A549 (cell line): Measurements from ENCODE around the gene GZMB.

Source experiments
- BHLHE40 ChIP-seq: IDR thresholded peaks from 2 replicates; pipeline ENCODE4 v1.6.1; 2012; ENCODE audit warnings: low read depth, low read length, inconsistent platforms
- CTCF ChIP-seq: fragments of >200 bp; sonication (Bioruptor Twin); formaldehyde crosslinking; IDR thresholded peaks from 3 replicates; pipeline ENCODE4 v1.5.1; 2016
- ESRRA ChIP-seq: fragments of 150-350 bp; IDR thresholded peaks from 2 replicates; pipeline ENCODE4 v1.6.1; 2014; ENCODE audit warnings: mild to moderate bottlenecking, low read length, borderline replicate concordance
- JUN ChIP-seq, 2 experiments: fragments of >200 bp; sonication (Bioruptor Twin); formaldehyde crosslinking; IDR thresholded peaks; 2 replicates in 1 of 2; 3 replicates in 1 of 2; pipeline ENCODE4 v1.6.1; 2016 to 2017
- KDM1A ChIP-seq: fragments of 200-600 bp; sonication (generic); IDR thresholded peaks from 2 replicates; pipeline ENCODE4 v1.6.1; 2016; ENCODE audit warnings: low read depth, mild to moderate bottlenecking
- PBX3 ChIP-seq: IDR thresholded peaks from 2 replicates; pipeline ENCODE4 v1.6.1; 2012
- RFX5 ChIP-seq: fragments of 450-650 bp; IDR thresholded peaks from 2 replicates; pipeline ENCODE4 v1.7.1; 2014; ENCODE audit warnings: antibody characterized with exemption, mild to moderate bottlenecking, moderate library complexity
- SMC3 ChIP-seq: fragments of >200 bp; sonication (Bioruptor Twin); formaldehyde crosslinking; IDR thresholded peaks from 3 replicates; pipeline ENCODE4 v1.6.1; 2018; ENCODE audit warnings: inconsistent platforms
- TF ChIP-seq, protein P1 (sequence below): fragments of 200-600 bp; sonication (generic); IDR thresholded peaks from 2 replicates; pipeline ENCODE4 v1.6.1; 2016; ENCODE audit warnings: antibody characterized with exemption, mild to moderate bottlenecking, moderate library complexity

GRCh38 chr14:24630087-24630871, 3.7 kb downstream of the GZMB start:
- TF ChIP-seq RFX5 (no peak), BHLHE40 (no peak), CTCF (no peak), JUN (IDR thresholded peaks at IDR 0.05) (no peak), KDM1A (no peak), SMC3 (no peak), ESRRA (no peak), PBX3 (no peak)
- TF ChIP-seq, protein P1, sequence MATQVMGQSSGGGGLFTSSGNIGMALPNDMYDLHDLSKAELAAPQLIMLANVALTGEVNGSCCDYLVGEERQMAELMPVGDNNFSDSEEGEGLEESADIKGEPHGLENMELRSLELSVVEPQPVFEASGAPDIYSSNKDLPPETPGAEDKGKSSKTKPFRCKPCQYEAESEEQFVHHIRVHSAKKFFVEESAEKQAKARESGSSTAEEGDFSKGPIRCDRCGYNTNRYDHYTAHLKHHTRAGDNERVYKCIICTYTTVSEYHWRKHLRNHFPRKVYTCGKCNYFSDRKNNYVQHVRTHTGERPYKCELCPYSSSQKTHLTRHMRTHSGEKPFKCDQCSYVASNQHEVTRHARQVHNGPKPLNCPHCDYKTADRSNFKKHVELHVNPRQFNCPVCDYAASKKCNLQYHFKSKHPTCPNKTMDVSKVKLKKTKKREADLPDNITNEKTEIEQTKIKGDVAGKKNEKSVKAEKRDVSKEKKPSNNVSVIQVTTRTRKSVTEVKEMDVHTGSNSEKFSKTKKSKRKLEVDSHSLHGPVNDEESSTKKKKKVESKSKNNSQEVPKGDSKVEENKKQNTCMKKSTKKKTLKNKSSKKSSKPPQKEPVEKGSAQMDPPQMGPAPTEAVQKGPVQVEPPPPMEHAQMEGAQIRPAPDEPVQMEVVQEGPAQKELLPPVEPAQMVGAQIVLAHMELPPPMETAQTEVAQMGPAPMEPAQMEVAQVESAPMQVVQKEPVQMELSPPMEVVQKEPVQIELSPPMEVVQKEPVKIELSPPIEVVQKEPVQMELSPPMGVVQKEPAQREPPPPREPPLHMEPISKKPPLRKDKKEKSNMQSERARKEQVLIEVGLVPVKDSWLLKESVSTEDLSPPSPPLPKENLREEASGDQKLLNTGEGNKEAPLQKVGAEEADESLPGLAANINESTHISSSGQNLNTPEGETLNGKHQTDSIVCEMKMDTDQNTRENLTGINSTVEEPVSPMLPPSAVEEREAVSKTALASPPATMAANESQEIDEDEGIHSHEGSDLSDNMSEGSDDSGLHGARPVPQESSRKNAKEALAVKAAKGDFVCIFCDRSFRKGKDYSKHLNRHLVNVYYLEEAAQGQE, result no peak
